Lung (tissue), 12 donors: ENCODE results near the gene PTPRD. TPM values are rescaled to one million over a fixed set of nuclear protein-coding genes. Genes with fewer than 3 reads are reported as not detected.

Experiments
- ATAC-seq: fragments of 200-7000 bp; cut with Tn5 transposase; one replicate; pipeline ENCODE4 v1.9.1; 2020; ENCODE audit warnings: moderate number of reproducible peaks; ENCODE audit not compliant: insufficient read depth, low FRiP score
- DNase-seq, 3 donors: peaks; one replicate each; pipeline ENCODE4 v3.0.0-alpha.2; 2013 to 2017
- H3K27ac ChIP-seq, 2 donors: one replicate each; pipeline ENCODE4 v1.5.1; 2013; ENCODE audit warnings: mild to moderate bottlenecking in 2 of 2, moderate library complexity in 2 of 2, control low read depth in 1 of 2, inconsistent platforms in 1 of 2, low read depth in 1 of 2, low read length in 1 of 2
- H3K27me3 ChIP-seq, 3 donors: one replicate each; pipeline ENCODE4 v1.5.1; 2013; ENCODE audit warnings: low read length in 2 of 3; ENCODE audit not compliant: control insufficient read depth in 3 of 3, insufficient read depth in 3 of 3
- H3K36me3 ChIP-seq, 4 donors: one replicate each; pipeline ENCODE4 v1.5.1; 2013; ENCODE audit warnings: low read length in 4 of 4, mild to moderate bottlenecking in 1 of 4, moderate library complexity in 1 of 4; ENCODE audit not compliant: control insufficient read depth in 4 of 4, insufficient read depth in 4 of 4
- H3K4me1 ChIP-seq, 5 donors: one replicate each; pipeline ENCODE4 v1.5.1; 2013; ENCODE audit warnings: low read length in 5 of 5, mild to moderate bottlenecking in 2 of 5, moderate library complexity in 1 of 5; ENCODE audit not compliant: control insufficient read depth in 5 of 5, insufficient read depth in 5 of 5
- H3K4me3 ChIP-seq: one replicate; pipeline ENCODE4 v1.5.1; 2013; ENCODE audit warnings: mild to moderate bottlenecking, control low read depth, moderate library complexity
- H3K9ac ChIP-seq, 2 donors: one replicate each; pipeline ENCODE4 v1.5.1; 2013; ENCODE audit warnings: low read length in 2 of 2, control low read depth in 1 of 2; ENCODE audit not compliant: insufficient read depth in 1 of 2
- H3K9me3 ChIP-seq, 4 donors: one replicate each; pipeline ENCODE4 v1.5.1; 2013; ENCODE audit warnings: low read length in 3 of 4, mild to moderate bottlenecking in 1 of 4, moderate library complexity in 1 of 4; ENCODE audit not compliant: control insufficient read depth in 4 of 4, insufficient read depth in 3 of 4
- CTCF ChIP-seq: IDR thresholded peaks from 2 replicates; pipeline ENCODE4 v1.5.1; 2012; ENCODE audit warnings: mild to moderate bottlenecking; ENCODE audit errors: control extremely low read depth, extremely low read depth
- WGBS, 2 donors: extraction: QIAGEN DNeasy Blood & Tissue Kit; methylation state at CpG; one replicate each; pipeline ENCODE4 v1.1.7; 2013; 5-methylcytosine and 5-hydroxymethylcytosine counted together
- polyA plus RNA-seq, 2 donors: library from polyadenylated mRNA; stranded (reverse); fragments of 200-250 nt; gene quantifications; one replicate each; pipeline ENCODE4 v1.2.1, GENCODE V29; 2013
- total RNA-seq, 2 donors: library from RNA; depleted of rRNA in 1 of 2; stranded (reverse); fragments of >200 nt in 1 of 2; gene quantifications; one replicate each; pipeline ENCODE4 v1.2.1, GENCODE V29; 2014 to 2021
- donor health status: control.
- donor health status: control.
- donor health status: Bipolar disorder and iron deficiency.
- donor health status: healthy.
- donor health status: DM: yes; HTN: yes; CAD: no.

Gene PTPRD
- total and polyA plus RNA-seq, 4 donors: 1.9 to 145 (median 13.7) TPM

DNA sequence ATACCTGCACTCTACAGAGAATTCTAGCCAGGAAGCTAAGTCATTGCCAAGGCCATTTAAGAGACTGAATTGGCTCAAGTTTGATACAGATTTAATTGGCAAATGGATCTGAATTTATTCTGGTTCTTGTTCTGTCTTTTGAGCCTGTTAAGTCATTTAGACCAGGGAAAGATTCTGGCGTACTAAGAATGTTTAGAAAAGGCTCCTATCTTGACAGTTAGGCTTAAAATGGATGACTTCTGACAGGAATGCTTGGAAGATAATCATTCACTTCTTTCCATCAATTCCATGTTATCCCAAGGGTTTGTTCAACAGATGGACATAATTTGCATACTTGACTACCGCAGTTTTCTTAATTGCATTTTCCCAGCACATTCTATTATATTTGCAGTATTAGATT is 376.6 kb downstream of the PTPRD start:
- H3K27me3 ChIP-seq: peaks cover 0 to 2% (median 0%) of the 10 kb centered on the region in 3 donors
- no peak for DNase-seq

DNA sequence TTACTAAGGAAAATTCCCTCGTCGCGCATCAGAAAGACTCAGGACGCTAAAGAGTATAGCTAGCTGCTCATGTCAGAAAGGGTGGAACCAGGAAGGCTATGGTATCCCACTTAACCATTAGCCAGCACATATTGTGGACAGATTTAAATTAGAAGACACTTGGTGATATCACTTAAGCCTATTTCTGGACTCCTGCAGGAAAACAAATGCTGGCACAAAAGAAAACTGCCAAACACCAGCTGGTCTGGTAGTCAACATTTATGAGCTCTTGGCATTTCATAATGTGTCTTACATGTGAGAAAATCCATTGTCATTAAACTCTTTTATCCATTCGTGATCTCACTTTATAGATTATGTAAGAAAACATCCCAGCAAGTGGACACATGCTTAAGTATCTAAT is 377.4 kb downstream of the PTPRD start:
- DNase-seq (peak in 1 of 3 donors; percentile 34), ATAC-seq (no peak)
- H3K27ac ChIP-seq: no peak overlapping the region
- no peak overlapping the region for H3K9ac ChIP-seq
- 89% methylated on average over 5 of the region's 5 CpGs for WGBS, 2 donors
- TF ChIP-seq CTCF: no peak
- no peaks in the 10 kb centered on the region for H3K9me3 ChIP-seq
- no peaks in the 10 kb centered on the region for H3K36me3 ChIP-seq
- H3K27me3 ChIP-seq: peaks cover 0 to 2% (median 0%) of the 10 kb centered on the region in 3 donors
- H3K4me1 ChIP-seq: peaks cover 0 to 9% (median 0%) of the 10 kb centered on the region in 5 donors
- no peak overlapping the region for H3K4me3 ChIP-seq

More for the DNA sequence above, 376.6 kb downstream of the PTPRD start:
- 81 to 87% methylated on average over 2 of the region's 2 CpGs for WGBS, 2 donors
- Histone ChIP-seq H3K9me3 (no peaks in the 10 kb centered on the region), H3K36me3 (no peaks in the 10 kb centered on the region), H3K4me3 (no peak overlapping the region), H3K4me1 (peaks cover 0 to 9% (median 0%) of the 10 kb centered on the region in 5 donors), H3K9ac (no peak overlapping the region), H3K27ac (no peak overlapping the region)
- no peak for TF ChIP-seq CTCF
- ATAC-seq: no peak

DNA sequence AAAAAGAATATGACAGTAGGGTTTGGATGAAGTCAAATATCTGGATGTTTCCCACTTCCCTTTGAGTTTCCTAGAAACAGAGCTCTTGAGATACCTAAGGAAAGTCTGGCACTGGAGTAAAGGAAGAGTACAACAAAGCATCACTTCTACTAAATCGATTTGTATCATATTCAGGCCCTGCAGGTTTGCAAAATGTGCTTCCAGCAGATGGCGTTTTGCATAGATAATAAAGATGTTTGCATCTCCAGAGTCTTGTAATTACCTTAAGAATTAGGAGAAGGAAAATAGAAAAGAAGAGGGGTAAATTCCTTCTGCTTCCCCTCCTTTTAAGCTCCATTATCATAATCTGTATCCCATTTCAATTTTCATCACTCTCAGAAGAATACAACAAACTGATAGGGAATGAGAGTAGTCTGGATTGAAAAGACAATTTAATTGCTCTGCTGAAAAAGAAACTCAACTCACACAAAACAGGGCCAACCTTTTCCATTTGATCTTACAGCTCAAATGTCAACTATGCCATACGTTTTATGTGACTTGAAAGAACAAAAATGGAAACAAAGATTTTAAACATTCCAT is 380.4 kb downstream of the PTPRD start:
- Histone ChIP-seq H3K4me3 (no peak overlapping the region), H3K36me3 (no peaks in the 10 kb centered on the region), H3K27ac (no peak overlapping the region), H3K4me1 (peaks cover 0 to 9% (median 0%) of the 10 kb centered on the region in 5 donors), H3K9me3 (no peaks in the 10 kb centered on the region), H3K9ac (no peak overlapping the region), H3K27me3 (peaks cover 0 to 2% (median 0%) of the 10 kb centered on the region in 3 donors)
- WGBS, 2 donors: 38 to 49% methylated on average over 3 of the region's 3 CpGs
- TF ChIP-seq CTCF: no peak
- DNase-seq: no peak
- ATAC-seq: no peak

GRCh38 chr9:10230512-10230911 is 382.3 kb downstream of the PTPRD start:
- 83 to 91% methylated on average over 2 of the region's 2 CpGs for WGBS, 2 donors

More at GRCh38 chr9:10230512-10230911, 382.3 kb downstream of the PTPRD start:
- Histone ChIP-seq H3K9ac (no peak overlapping the region), H3K4me3 (no peak overlapping the region), H3K9me3 (no peaks in the 10 kb centered on the region), H3K4me1 (peaks cover 0 to 9% (median 0%) of the 10 kb centered on the region in 5 donors), H3K27ac (no peak overlapping the region), H3K27me3 (peaks cover 0 to 2% (median 0%) of the 10 kb centered on the region in 3 donors), H3K36me3 (no peaks in the 10 kb centered on the region)
- TF ChIP-seq CTCF: no peak
- DNase-seq: no peak
- no peak for ATAC-seq
